KOPT-K1 (cell line): ENCODE measurements around the gene NDUFAF7.
A peak's percentile ranks its signal among the peaks of the same experiment; 100 is the strongest.
"Not testable (repeated sequence)": the region's sequence is repeated elsewhere in the genome, so short reads cannot be mapped to it uniquely, and the experiment has no call there.

Experiments used
- H3K27ac ChIP-seq: fragments of 200-600 bp; sonication (generic); 2 replicates; pipeline ENCODE4 v1.5.1; 2016; ENCODE audit warnings: antibody characterized with exemption, mild to moderate bottlenecking, low read depth, low read length; ENCODE audit not compliant: poor library complexity, severe bottlenecking
- H3K36me3 ChIP-seq: fragments of 200-600 bp; sonication (generic); 2 replicates; pipeline ENCODE4 v1.5.1; 2017; ENCODE audit warnings: antibody characterized with exemption, mild to moderate bottlenecking, low read length, moderate library complexity; ENCODE audit not compliant: insufficient read depth
- H3K9me3 ChIP-seq: fragments of 200-600 bp; sonication (generic); 2 replicates; pipeline ENCODE4 v1.5.1; 2017; ENCODE audit warnings: antibody characterized with exemption, low read length, mild to moderate bottlenecking; ENCODE audit not compliant: insufficient read depth, poor library complexity, severe bottlenecking

Gene NDUFAF7, protein sequence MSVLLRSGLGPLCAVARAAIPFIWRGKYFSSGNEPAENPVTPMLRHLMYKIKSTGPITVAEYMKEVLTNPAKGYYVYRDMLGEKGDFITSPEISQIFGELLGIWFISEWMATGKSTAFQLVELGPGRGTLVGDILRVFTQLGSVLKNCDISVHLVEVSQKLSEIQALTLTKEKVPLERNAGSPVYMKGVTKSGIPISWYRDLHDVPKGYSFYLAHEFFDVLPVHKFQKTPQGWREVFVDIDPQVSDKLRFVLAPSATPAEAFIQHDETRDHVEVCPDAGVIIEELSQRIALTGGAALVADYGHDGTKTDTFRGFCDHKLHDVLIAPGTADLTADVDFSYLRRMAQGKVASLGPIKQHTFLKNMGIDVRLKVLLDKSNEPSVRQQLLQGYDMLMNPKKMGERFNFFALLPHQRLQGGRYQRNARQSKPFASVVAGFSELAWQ

DNA sequence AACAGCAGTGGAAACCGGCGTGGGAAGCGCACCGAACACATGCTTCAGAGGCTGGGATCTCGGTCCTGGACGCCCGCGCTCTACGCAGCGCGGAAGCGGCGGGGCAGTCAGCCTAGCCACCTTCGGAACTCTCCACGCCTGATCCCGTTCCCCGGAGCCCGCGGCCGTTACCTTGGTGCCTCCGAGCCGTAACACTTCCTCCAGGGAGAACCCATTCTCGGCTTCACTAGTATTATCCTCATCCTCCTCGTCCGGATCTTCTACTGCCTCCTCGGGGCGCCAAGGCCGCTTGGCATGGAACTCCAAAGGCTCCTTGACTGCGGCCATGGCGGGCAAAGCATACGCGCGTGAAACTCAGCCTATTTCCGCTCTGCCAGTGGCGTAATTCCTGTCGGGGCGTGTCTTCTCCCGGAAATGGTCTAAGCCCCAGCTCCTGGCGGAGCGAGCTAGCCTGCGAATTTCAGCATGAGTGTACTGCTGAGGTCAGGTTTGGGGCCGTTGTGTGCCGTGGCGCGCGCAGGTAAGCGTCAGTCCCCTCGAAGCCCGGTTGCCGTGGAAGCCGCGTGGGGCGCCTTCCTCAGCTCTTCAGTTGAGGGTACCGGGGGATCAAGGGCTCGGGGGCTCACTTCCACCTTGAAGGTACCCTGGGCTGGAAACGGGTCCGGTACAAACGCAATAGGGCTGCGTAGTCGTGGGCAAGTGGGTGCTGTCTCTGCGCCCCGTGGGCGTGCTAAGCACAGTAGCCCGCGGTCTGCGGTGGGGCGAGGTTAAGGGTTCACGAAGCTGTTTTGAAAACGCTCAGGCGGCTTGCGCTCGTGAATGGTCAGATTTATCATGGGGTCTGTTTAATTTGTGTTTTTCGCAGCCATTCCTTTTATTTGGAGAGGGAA, at the start of gene NDUFAF7, which contains the start of gene CEBPZ:
TSS of gene NDUFAF7 (plus strand) at position 418 of the 890 bp plus-strand sequence. CDS start at position 466, 48 bp downstream.
TSS of gene CEBPZ (minus strand) at position 356 of the 890 bp plus-strand sequence. CDS start at position 327, 29 bp downstream.
- peak within 1 kb of the TSS; percentile 81 for H3K27ac ChIP-seq
- H3K36me3 ChIP-seq, result peaks cover 29% of the 10 kb centered on the region
- no peaks in the 10 kb centered on the region for H3K9me3 ChIP-seq

DNA sequence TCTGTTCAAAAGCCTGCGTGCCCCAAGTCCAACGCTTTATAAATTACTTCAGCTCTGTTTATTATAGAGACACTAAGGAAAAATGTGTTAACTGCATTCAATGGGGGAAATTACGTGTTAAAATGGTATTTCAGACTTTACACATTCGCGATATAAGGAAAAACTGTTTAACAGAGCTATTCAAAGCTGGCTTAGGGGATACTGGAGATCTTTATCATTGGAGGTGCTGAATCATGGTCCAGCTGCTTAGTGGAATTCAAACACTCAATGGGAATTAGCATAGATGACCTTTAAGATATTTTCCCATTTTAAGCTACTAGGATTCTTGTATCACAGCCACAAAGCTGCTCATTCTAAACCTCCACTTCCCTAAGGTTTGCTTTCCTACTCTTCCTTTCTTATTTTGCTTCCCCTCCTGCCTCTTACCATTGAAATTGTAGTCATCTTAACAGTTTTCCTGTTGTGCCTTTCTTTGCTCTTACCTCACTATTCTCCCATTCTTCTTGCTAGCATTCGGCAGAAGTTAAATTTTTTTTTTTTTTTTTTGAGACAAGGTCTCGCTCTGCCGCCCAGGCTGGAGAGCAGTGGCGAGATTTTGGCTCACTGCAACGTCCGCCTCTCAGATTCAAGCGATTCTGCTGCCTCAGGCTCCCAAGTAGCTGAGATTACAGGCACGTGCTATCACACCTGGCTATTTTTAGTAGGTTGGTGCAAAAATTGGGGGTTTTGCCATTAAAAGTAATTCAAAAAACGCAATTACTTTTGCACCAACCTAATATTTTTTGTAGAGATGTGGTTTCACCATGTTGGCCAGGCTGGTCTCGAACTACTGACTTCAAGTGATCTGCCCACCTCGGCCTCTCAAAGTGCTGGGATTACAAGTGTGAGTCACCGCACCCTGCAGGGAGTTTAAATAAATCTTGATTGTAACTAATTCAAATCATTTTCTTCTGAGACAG, 49.5 kb upstream of the NDUFAF7 start:
- no peaks in the 10 kb centered on the region for H3K9me3 ChIP-seq
- no peaks in the 10 kb centered on the region for H3K36me3 ChIP-seq
- H3K27ac ChIP-seq, result no peak overlapping the region

DNA sequence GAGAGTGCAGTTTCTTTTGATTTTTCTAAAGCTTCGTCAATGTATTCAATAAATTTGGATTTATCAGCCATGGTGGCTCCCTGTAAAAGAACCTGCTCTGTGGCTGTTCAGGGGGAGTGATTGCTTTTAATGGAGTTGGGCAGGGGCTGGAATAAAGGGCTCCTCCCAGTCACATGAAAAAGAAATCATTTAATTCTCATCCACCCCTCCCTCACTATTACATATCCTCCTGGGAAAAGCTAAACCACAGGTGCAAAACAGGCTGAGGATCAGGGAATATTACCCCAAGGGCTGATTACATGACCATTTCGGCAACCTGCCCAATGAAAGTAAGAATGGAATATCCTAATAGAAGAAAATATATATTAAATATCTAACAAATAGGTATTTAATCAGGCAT, 42.9 kb upstream of the NDUFAF7 start, which contains the start of gene SULT6B1:
TSS of gene SULT6B1 (minus strand) at position 101 of the 400 bp plus-strand sequence. CDS start at position 71, 30 bp downstream.
- Histone ChIP-seq H3K36me3 (no peaks in the 10 kb centered on the region), H3K27ac (no peak within 1 kb of the TSS), H3K9me3 (no peaks in the 10 kb centered on the region)

DNA sequence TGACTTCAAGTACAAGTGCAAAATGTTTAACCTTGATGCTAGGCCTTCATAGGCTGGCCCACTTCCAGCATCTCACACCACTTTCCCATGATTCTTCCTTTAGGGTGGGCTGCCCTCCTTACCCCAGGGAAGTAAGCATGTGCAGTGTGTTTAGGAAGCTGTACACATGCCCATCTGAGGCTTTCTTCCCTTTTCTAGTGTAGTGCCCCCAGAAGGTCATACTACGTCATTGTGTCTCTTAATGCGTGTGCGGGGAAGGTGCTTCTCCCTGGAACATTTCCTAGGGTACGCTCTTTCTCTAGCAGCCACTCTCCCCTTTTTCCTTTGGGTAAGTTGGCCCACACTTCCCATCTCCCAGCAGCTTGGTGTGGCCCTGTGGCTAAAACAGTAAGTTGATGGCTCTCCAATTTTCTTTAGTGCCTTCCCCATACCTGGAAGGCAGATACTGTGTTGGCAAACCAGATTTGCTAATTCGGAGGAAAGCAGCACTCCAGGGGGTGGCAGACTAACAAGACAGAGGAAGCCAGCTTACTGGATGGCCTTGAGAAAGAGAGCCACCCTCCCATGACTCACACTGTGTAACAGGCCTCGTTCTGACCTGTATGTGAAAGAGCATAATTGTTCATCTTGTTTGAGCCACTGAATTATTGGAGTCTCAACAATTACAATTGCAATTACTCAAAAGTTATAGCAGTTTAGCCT, 41.9 kb upstream of the NDUFAF7 start:
- no peak overlapping the region for H3K27ac ChIP-seq
- H3K9me3 ChIP-seq, result no peaks in the 10 kb centered on the region
- H3K36me3 ChIP-seq, result no peaks in the 10 kb centered on the region

DNA sequence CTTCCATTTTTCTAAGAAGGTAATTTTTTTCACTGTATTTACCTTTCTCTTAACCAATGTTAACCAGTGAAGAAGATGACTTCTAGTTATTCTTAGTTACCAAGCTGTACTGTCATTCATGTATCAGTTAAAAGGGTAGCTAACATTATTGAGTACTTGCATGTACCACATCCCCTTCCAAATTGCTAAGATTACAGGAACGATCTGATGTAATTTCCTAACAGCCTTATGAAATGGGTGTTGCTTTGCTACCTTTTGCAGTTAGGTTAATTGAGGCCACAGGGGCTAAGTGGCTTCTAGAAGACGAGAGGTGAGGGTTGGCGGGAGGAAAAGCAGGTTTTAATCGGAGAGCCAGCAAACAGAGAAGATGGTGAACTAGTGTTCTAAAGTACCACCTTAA, 41.2 kb upstream of the NDUFAF7 start:
- Histone ChIP-seq H3K36me3 (no peaks in the 10 kb centered on the region), H3K27ac (no peak overlapping the region), H3K9me3 (no peaks in the 10 kb centered on the region)

DNA sequence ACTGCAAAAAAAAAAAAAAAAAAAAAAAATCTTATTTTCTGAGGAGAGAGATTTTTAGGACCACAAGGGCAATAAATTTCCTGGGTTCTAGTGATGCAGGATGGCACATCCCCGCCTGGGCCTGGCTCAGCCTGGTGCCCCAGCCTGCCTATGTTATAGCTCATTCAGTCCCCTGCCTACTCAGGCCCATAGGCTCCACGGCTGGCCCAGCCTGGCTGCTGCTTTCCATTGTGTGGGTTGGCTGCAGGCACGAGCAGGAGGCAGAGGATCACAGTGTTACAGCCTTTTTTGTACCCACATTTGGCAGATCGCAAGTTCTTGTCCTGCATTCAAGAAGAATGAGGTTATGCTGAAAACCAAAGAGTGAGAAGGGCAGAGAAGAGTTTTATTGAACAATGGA, 40.2 kb upstream of the NDUFAF7 start:
- Histone ChIP-seq H3K9me3 (no peaks in the 10 kb centered on the region), H3K27ac (no peak overlapping the region), H3K36me3 (no peaks in the 10 kb centered on the region)

DNA sequence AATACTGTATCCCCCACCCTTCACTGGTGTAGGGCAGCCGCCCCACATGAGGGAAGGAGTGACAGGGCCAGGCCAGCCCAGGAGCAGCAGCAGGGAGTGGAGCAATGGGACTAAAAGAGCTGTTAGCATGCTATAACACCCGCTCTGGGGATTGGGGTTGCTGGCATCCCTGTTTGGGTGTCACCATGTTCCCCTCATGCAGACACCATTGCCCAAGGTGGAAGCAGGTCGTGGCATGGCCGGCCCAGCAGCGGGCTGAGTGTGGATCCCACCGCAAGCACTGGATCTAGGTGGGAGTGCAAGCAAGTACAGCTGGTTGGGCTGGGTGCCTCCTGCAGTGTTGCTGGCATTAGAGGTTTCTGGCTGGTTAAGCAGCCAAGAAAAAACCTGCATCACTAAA, 39.7 kb upstream of the NDUFAF7 start:
- Histone ChIP-seq H3K27ac (no peak overlapping the region), H3K9me3 (no peaks in the 10 kb centered on the region)

DNA sequence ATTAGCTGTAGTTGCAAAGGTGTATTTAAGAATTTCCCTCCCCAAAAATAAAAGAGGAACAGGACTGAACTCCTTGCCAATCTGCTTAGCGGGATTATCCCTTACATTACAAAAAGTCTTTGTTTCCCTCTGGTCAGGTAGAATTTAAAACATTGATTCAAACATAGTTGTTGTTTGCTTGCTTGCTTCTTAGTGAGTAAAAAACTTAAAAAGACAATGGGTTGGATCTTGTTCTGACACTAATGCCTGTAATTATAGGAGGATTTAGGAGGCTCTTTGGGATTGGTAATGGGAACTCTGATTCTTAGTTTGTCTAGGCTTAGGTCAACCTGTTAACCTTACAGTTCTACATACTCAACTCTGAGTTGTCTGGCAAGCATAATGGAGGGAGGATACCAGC, 38.9 kb upstream of the NDUFAF7 start:
- Histone ChIP-seq H3K36me3 (no peaks in the 10 kb centered on the region), H3K27ac (no peak overlapping the region), H3K9me3 (no peaks in the 10 kb centered on the region)

More for the DNA sequence above, 39.7 kb upstream of the NDUFAF7 start:
- no peaks in the 10 kb centered on the region for H3K36me3 ChIP-seq

DNA sequence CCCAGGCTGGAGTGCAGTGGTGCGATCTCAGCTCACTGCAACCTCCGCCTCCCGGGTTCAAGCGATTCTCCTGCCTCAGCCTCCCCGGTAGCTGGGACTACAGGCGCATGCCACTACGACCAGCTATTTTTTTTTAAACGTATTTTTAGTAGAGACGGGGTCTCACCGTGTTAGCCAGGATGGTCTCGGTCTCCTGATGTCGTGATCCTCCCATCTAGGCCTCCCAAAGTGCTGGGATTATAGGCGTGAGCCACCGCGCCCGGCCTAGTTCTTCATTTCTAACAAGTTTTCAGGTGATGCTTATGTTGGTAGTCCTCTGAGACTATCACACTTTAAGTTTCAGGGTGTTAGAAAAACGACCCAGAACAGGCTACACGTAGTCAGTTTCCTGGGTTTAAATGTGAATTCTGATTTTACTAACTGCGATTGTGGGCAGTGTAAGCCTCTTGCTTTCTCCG, 35.6 kb upstream of the NDUFAF7 start:
- H3K27ac ChIP-seq, result peak overlapping the region; percentile 68
- not testable (repeated sequence) for H3K9me3 ChIP-seq
- peaks cover 22% of the 10 kb centered on the region for H3K36me3 ChIP-seq

DNA sequence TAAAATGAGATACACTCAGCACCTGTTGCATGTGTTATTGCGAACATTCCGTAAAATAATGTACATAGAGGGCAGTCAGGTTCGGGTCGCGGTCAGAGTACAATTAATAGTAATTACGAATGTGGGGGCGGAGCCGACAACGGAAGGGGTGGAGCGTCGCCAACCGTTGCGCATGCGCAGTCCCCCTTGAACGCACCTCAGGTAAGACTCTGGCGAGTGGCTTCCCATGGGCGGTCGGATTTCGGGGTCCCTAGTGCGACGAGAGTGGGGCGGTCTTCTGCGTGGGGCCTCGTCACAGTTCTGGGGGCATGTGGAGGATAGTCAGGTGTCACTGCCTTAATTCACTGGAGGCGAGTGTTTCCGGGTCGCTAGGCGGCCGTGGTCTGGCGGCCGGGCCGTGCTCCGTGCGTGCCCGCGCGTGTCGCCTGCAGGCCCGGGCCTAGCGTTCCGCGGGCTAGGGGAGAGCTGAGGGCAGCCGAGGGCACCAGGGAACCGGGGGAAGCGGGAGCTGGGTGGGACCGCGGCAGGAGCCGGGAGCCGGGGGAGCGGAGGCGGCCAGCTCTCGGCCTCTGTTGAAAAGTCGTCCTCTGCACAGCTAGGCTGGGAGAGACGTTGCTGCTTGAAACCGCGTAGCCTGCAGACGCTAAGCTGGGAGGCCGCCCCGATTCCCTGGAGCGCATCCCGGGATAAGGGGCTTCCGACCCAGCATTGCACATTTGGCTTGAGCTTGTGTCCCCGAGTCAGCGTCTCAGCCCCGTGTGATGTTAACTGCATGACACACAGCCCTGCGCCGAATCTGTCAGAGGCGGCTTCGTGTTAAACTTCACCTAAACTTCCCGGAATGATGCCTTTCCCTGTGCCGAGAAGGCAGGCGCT, 34.9 kb upstream of the NDUFAF7 start, which contains the start of gene CEBPZOS:
TSS of gene CEBPZOS (plus strand) at position 177 of the 876 bp plus-strand sequence. CDS start 3,209 bp downstream, outside the sequence.
- H3K27ac ChIP-seq, result peak within 1 kb of the TSS; percentile 68
- H3K36me3 ChIP-seq, result peaks cover 29% of the 10 kb centered on the region
- no peaks in the 10 kb centered on the region for H3K9me3 ChIP-seq

DNA sequence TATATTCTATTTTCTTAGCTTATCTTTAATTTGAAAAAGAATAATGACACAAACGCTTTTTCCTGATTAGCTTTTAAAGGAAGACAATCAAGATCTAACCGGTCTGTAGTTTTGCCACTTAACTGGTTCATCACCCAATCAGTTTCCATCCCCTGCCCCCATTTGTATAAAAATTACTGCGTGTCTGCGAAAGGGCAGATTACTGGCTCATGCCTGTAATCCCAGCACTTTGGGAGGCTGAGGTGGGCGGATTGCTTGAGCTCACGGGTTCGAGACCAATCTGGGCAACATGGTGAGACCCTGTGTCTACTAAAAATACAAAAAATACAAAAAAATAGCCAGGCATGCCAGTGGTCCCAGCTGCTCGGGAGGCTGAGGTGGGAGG, 32.8 kb upstream of the NDUFAF7 start:
- Histone ChIP-seq H3K36me3 (peaks cover 50% of the 10 kb centered on the region), H3K27ac (no peak overlapping the region), H3K9me3 (peaks cover 4% of the 10 kb centered on the region)

DNA sequence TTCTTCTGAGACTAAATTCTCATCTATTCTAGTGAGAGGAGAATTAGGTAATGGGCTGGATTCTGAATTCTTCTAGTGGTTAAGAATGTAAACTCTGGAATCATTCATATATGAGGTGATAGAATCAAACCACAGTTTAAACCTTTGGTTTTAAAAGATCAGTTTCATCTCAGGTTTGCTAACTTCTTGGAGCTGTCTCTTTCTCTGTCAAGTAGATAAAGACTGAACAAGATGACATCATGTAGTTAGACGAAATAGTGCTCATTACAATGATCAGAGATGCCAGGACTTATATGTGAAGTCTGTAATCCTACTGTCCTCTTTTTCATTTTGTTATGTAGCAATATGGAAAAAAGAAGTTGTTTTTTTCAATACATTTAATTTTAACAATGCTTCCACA, 30.2 kb upstream of the NDUFAF7 start:
- Histone ChIP-seq H3K27ac (no peak overlapping the region), H3K36me3 (peaks cover 75% of the 10 kb centered on the region)

DNA sequence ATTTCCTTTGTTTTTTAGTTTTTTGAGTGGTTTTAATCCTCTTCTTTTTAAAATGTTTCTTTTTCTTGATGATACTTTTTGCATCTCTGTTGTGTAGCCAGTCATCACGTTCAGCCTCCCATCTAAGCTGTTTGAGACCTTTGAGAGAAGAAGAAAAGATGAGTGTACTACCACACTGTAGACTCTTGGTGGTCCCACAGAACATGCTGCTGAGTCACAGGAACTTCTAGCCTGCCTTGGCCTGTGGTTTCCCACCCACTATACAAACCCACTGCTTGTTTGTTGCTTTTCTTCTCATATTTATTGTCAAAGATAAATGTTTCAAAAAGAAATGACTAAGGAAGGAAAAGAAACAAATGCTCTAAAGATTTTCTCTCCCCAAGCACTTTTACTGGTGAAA, 29.7 kb upstream of the NDUFAF7 start:
- H3K9me3 ChIP-seq, result peaks cover 26% of the 10 kb centered on the region
- peaks cover 81% of the 10 kb centered on the region for H3K36me3 ChIP-seq
- H3K27ac ChIP-seq, result no peak overlapping the region

More for the DNA sequence above, 30.2 kb upstream of the NDUFAF7 start:
- H3K9me3 ChIP-seq, result peaks cover 21% of the 10 kb centered on the region
